Hepatic stellate cell (primary cell): ENCODE measurements around the gene NEUROD2.

ENCODE experiments used
- DNase-seq: peaks from one replicate; pipeline ENCODE4 v3.0.0; 2011; ENCODE audit warnings: low spot score

The NEUROD2 gene

DNA sequence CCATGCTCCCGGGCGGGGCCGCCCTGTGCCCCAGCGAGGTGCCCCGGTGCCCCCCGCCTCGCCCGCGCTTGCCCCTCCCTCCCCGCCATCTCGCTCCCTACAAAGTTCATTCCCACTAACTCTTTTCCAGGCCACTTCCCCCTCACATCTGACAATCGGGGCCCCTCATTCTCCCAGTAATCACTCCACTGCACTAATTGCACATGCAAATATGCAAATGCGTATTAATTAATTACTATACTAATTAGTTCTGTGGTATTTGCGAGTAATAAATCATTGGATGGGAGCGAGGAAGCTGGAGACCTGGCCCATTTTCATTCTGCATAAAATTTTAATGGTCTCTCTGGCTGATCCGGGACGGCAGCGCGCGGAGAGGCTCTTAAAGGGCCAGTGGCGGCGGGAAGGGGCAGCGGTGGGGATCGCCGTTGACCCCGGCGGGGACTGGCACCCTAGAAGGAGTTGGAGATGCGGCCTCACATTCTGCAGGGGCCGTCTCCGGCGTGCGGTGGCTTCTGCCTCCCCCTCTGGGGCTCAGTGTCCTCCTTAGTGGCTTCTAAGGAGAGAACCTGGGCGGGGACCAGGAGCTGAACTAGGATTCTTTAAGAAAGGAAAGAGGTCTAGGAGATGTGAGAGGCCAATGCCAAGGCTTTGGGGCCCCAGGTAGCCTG is 10.7 kb upstream of the NEUROD2 start:
- DNase-seq, result peak; percentile 54

DNA sequence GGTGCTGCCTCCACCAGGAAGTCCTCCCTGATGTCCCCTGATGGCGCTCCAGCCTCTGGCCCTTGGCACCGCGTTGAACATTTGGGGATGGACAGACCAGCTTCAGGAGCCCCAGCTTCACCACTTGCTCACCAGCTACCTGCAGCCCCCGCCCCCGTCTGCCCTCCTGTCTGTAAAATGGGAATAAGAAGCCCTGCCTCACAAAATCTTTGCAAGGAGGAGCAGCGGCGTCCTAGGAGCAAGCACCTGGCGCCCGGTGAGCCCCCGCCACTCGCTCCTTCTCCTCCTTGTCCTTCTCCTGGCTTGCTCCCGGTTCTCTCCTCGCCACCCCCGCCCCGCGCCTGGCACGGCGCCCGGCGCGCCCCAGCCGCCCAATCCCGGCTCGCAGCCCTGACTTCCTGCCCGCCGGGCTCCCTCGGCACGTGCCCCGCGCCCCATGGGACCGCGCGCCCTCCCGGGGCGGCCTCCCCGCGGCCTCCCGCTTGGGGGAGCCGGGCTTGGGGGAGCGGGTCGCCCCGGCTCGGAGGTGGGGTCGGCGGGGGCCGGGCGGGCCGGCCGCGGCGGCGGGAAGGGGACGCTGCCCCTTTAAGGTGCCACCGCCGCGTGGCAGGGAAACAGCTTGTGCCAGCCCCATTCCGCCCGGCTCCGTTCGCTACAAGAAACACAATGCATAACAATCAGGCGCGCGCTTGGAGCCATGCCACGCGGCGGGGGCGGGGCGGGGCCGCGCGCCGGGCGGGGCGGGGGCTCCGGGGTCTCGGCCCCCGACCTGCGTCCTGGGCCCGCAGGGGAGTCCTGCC is 9.9 kb upstream of the NEUROD2 start:
- peak; percentile 77 for DNase-seq

DNA sequence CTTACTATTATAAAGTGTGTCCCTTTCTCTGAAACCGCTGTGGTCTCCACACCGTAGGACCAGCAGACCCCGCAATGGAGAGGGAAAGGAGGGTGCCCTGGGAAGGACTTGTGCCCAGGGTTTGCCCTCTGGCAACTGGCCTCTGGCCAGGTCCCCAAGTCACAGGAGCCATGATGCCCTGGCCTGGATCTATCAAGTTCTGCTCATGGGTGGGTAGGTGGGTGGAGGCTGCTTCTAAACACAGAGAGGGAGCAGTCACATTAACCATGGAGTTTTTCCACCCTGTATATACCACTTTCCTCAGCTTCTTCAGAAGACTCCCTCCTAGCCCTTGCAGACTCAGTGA is 9.4 kb upstream of the NEUROD2 start:
- no peak for DNase-seq

DNA sequence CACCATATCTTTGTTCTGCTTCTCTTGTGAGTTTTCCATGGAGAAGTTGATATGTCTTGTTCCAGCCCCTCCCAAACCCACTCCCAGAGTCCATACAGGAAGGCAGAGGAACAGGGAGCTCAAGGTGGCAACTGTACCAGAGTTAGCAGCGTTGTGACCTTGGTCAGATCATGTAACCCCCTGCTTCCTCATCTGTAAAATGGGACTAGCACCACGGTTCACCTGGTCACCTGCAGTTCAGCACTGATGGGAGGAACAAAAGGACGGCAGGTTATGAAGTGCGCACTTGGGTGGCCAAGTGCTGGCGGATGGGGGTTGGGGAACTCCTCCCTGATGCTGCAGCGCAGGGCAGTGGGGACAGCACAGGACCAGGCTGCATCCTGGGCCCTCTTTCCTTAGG is 7.7 kb upstream of the NEUROD2 start:
- DNase-seq, result no peak

DNA sequence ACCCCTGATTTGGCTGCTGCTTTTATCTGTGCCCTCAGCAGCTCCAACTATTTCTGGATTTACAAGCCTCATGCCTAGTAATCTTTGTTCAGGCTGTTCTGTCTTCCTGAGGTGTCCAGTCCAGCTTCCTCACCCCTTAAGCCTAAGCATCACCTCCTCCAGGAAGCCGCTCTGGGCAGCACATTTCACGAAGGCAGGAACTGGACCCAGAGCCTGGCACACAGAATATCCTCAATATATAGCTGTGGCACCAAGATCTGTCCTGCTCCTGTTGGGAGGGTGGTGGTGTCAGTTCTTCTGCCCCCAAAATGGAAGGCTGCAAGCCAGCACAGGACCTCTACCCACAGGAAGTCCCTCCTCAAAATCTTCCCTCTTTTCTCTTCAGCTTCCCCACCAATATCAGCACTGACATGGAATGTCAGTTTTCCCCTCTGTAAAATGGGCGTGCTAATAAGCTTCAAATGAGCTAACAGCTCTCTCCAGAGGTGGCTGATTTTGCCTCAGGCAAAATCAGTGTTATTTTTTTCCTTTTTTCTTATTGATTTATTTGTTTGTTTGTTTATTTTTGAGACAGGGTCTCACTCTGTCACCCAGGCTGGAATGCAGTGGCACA is 6.9 kb upstream of the NEUROD2 start:
- DNase-seq, result no peak

DNA sequence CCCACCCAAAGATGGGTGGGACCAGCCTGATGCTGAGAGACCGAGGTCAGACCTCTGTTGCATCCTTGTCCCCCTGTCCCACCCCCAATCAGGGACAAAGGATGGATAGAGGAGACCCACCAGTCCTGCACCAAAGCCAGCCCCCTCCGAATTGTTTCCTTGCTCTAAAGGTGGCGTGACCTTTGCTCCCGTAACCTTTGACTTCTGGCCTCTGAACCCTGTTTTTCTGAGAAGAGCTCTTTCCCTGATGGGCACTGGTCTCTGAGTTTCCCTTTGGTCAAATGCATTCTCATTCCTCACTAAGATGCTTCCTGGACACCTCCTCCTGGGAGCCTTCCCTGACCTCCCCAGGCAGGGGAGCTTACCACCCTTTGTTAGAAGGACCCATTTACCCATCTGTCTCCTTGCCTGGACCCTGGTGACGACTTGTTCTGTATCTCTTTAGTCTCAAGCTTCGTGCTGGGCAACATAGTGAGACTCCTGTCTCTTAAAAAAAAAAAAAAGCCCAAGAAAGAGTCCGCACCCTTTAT is 5.3 kb upstream of the NEUROD2 start:
- no peak for DNase-seq

DNA sequence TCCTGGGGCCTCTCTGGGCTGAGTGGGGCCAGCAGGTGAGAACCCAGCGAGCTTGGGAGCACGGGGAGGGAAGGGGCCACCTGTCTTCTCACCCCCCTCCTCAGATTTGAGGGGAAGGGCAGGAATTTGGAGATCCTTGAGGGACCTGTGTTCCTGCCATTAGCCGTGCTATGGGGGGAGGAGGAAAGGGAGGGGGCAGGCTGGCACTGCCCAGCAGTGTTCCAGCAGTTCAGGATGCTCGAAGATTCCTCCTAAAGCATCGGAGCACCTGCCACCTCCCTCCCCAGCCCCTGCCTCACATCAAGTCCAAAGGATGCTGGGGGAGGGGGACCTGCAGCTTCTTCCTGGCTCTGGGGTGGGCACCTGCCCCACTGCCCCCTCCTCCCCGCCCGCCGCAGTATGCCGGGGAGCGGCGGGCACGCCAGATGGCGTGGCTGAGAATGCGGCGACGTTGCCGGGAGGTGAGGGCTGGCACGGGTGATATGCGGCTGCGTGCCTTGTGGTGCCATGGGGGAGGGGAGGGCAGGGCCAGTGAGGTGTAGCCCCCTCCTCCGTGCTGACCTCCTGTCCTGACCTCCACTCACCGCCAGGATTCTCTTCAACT is 4.7 kb upstream of the NEUROD2 start:
- DNase-seq, result no peak

DNA sequence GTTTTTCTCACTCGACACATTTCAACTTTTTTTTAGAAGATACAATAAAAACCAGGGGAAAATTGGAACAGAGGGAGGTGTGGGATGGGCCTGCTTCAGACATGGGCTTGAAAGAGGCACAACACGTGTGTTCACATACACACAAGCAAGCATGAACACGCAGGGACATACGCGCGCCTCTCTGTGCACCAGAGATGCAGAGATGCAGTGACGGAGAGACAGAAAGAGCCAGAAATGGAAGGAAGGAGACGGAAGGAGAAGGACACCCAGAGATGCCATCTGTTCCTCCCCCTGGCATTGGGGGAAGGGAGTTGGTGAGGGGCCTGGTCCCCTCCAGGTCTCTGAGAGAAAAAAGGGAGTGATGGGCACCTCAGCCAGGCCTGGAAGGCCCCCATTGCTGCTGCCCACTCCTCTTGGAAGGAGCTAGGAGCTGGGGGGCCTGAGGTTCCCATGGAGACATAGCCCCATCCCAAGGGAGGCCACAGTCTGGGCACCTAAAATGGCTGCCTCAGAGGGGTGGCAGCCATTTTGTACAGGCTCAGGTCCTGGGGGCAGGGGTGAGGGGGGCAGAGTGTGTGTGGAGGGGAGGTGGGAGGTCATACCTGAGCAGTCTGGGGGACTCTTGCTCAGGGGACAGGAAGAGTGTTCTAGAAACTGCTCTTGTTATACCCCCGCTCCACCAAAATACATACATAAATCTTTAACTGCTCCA is 3.8 kb upstream of the NEUROD2 start:
- no peak for DNase-seq

DNA sequence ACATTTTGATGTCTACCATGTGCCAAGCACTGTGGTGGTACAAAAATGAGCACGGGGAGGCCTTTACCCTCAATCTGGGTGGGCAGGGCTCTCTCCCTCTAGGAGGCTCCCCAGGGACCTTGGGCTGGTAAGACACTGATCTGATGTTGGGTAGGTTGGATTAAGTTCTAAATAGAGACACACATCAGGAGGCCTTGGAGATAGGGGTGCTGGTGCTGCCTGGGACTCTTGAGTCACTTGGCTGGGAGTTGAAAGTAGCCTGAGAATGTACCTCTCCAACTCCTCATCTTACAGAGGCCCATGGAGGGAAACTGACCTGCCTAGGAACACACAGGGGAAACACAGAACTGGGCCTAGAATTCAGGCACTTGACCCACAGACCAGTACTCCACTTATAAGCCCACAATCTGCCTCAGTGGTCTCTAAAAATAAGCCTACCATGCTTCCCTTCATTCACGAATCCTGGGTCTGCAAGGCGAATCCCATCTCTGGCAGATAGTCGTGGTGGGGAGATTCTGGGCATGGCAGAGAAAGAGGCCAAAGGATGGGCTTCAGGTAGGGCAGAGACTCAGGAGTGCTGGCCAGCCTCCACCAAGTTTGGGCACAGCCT is 1.8 kb upstream of the NEUROD2 start:
- DNase-seq, result no peak

DNA sequence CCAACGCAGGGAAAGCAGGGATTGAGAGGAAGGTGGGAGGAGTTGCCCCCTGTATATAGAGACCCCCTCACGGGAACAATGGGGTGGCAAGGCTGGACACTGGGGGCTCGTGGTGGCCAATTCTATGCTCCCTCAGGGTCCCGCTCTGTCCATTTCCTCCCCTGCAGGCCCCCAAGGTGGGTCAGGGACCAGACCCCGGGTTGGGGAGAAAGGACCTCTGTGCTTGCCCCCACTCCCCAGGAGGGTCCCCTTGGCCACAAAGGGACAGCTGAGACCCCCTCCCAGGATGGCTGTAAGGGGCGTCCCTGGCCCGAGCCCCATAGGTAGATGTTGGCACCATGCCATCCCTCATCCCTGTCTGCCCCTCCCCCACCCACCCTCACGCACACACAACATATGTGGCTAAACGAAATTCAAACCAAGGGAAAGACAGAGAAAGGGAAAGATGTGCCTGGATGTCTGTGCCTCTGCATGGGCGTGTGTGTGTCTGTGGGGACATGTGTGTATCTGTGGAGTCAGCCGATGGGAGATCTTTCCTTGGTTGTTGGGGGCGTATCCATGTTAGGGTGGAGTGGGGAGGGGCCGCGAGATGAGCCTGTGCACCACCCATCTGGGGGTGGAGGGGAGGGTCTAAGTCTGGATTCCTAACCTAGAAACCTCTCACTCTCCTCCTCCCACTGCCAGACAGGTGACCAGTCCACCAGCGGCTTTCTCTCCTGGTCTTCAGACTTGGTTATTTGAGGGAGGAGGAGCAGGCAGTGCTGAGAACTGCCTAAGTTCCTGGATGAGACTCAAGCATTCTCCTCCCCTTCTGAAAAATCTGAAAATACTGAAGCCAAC is 642 bp upstream of the NEUROD2 start:
- DNase-seq, result no peak

DNA sequence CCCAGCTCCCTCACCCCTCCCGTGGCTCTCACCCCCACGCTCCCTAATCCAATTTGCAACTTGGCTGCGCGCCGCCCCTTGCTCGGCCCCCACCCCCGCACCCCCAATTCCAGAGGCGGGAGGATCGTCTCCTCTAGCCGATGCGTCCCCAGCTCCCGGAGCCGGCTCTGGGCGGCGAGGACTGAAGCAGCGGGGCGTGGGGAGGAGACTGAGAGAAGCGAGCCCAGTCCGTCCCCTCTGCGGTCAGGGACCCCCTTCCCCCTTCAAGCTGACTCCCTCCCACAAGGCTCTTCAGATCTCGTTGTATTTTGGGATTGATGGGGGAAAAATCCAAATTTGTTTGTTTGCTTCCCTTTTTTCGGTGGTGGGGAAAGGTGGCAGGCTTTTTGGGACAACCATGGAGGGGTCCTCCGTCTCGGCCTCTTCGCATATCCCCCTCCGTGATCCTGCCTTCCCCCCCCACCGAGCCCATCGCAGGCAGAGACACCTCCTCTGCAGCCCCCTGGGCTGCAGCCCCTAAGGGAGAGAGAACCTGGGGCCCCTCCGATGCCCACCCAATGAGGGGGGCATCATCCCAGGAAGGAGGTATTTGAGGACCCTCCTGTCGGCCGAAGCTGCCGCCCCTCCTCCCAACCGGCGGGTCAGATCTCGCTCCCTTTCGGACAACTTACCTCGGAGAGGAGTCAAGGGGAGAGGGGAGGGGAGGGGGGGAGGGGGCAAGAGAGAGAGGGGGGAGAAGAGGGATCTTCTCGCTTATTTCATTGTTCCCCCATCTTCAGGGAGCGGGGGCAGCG is 466 bp downstream of the NEUROD2 start:
- no peak for DNase-seq

DNA sequence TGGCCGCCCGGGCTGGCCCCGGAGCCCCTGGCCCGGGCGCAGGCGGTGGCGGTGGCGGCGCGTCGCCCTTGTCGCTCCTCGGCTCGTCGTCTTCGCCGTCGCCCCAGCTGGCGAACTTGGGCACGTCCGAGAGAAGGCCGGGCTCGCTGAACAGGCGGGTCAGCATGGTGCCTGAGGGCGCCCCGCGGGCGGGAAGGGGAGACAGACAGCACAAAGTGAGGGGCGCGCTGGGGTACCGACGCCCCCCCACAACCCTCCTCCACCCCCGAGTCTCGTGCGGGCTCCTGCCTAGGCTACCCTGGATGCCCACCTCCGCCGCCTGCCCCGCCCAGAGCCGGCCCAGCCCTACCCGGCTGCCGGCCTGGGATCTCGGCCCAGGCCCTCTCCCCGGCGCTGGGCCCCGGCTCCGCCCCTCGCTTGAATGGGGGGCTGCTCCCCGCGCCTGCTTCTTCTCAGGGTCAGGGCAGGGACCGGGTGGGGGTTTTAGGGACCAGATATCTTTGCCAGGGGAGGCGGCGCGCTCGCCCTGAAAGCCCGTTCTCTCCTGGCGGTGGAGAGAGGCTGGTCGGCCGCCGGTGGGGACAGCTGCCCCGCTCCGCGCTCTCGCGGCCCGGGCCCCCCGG is 1.2 kb downstream of the NEUROD2 start:
- no peak for DNase-seq

DNA sequence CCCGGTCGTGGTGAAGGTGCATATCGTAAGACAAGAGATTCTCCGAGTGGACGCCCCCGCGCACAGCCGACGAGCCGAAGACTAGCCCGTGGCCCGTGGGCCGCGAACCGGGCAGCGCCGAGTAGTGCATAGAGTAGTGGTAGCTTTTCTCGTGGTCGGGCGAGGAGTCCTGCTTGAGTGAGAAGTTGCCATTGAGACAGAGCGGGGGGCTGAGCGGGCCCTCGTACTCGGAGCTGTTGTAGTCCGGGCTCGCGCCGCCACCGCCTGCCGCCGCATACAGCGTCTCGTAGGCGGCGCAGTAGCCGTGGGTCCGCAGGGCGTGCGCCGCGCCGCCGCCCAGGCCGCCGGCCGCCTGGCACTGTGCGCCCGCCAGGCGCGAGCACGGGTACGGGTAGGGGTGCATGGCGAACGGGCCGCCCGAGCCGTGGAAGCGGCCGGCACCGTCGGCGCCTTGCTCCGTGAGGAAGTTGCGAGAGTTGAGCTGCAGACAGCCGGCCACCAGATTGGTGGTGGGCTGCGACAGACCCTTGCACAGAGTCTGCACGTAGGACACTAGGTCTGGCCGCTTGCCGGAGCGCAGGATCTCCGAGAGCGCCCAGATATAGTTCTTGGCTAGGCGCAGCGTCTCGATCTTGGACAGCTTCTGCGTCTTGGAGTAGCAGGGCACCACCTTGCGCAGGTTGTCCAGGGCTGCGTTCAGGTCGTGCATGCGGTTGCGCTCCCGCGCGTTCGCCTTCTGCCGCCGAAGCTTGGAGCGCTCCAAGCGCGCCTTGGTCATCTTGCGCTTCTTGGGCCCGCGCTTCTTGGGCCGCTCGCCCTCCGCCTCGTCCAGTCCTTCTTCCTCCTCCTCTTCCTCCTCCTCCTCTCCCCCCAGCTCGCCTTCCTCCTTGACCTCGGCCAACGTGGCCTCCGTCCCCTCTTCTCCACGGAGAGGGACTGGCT is 2.0 kb downstream of the NEUROD2 start:
- DNase-seq, result no peak

DNA sequence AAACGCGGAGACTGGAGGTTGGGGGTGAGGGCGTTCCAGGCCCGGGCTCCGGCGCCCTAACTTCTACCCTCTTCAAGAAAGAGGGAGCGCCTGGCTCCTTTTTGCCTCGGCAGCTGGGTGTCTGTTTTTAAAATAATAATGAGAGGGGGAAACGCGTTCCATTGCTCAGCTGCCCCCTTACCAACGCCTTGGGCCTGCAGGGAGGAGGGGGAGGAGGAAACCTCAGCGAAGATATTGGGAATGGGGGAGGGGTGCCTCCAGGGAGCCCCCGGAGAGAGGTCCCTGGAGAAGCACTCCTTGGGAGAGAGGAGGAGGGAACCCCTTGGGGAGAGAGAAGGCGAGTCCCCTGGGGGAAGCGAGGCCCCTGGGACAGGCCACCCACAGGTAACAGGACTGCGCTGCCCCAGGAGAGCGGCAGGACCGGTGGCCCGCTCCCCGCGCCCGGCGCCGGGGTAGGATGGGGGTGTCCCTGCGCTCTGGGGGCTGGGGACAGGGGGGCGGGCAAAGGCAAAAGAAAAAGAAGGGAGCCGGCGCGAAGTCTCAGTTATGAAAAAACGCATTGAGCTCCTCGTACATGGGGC is 2.7 kb downstream of the NEUROD2 start:
- no peak for DNase-seq

DNA sequence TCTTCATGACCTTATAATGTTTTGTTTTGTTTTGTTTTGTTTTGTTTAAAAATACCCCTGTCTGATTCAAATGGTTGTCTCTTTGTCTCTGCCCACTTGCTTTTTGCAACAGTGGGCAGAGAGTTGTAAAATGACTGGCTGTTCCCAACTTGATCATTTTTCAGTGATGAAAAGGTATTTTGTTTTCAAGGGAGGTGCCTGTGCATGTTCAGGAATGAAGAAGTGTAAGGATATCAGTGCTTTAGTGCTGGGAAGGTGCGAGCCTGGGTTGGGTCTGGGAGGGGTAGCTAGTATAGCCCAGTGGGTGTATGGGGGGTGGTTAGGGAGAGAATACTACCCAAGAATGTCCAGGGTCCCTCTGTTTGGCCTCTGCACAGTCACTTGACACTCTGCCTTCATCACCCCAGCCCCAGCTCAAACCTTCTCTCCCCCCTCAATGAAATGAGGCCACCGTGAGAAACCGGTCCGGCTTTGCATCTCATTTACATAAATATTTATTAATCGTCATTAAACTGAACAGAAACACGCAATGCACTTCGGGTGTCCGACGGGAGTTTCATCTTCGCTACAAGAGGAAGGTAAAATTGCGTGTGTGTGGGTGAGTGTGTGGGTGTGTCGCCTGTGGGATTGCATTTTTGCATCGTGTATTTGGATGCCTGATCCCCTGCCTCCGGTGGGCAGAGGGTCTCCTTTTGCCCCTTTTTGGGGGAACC is 4.3 kb downstream of the NEUROD2 start:
- no peak for DNase-seq

DNA sequence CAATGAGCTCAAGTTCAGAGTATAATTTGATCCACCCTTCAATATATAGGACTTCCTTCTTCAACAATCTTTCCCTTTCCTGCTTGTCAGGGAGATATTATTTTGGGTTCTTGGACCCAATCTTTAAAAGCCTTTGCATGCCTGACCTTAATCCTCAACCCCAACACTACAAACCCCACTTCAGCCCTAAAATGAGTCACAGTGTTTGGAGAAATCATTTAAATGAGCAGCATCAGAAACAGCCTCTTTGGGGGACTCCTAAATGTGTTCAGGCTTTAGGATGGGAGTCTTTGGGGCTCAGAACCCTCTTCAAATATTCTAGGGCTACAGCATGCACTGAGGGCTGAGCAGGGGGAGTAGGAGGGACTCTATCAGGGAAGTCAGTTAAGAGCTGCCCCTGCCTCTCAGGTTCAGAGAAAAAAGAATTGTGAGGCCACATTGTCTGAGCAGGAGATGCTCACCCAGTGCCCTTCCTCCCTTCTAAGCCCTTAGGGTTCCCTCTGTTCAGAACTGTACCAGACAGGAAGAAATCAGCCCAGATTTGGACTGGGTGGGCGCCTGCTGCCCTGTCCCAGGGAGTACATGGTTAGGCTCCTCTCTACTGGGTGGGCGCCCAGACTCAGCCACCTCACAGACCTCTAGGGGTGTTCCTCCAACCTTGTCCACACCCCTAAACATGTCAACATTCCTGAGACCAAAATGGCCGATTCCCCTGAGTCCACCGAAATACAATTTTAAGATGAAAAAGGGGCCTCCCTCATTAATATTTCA is 5.0 kb downstream of the NEUROD2 start:
- no peak for DNase-seq
